A549 (cell line): Measurements from ENCODE around the gene PDZD7.

ENCODE experiments used
- CBX8 ChIP-seq: fragments of 200-600 bp; sonication (generic); IDR thresholded peaks from 2 replicates; pipeline ENCODE4 v1.6.1; 2016
- CTCF ChIP-seq: fragments of >200 bp; sonication (Bioruptor Twin); formaldehyde crosslinking; IDR thresholded peaks from 3 replicates; pipeline ENCODE4 v1.5.1; 2016
- FOXS1 ChIP-seq: fragments of 250-450 bp; sonication (Bioruptor Pico); IDR thresholded peaks from 2 replicates; pipeline ENCODE4 v1.5.0; 2020; ENCODE audit warnings: mild to moderate bottlenecking, moderate library complexity
- MAX ChIP-seq: IDR thresholded peaks from 2 replicates; pipeline ENCODE4 v1.6.1; 2012
- POLR2A ChIP-seq: IDR thresholded peaks from 2 replicates; pipeline ENCODE4 v1.6.1; 2012; ENCODE audit warnings: mild to moderate bottlenecking, low read length
- RAD21 ChIP-seq, 2 experiments: fragments of >200 bp in 1 of 2; sonication (Bioruptor Twin) in 1 of 2; formaldehyde crosslinking in 1 of 2; IDR thresholded peaks in 1 of 2; conservative IDR thresholded peaks in 1 of 2; 2 replicates in 1 of 2; 3 replicates in 1 of 2; pipeline ENCODE4 v1.6.1; 2012 to 2018; ENCODE audit warnings: inconsistent platforms in 1 of 2
- RCOR1 ChIP-seq: fragments of 150-350 bp; IDR thresholded peaks from 2 replicates; pipeline ENCODE4 v1.6.1; 2014; ENCODE audit warnings: antibody characterized with exemption, low read length, low read depth

- TF ChIP-seq POLR2A (no peak), CTCF (no peak), MAX (no peak), RCOR1 (no peak), FOXS1 (CRISPR knock-in tag) (no peak), CBX8 (no peak), RAD21 (conservative IDR thresholded peaks at IDR 0.05 in 1 of 2, IDR thresholded peaks at IDR 0.05 in 1 of 2) (no peak)
Measured at GRCh38 chr10:101015582-101015973, 15.4 kb downstream of the PDZD7 start.
